GM18508 (cell line): ENCODE measurements around the gene EEF1B2.

ENCODE experiments used
- ATAC-seq: cut with Tn5 transposase; IDR thresholded peaks from one replicate; pipeline ENCODE4 v1.9.1; 2021; ENCODE audit warnings: moderate number of reproducible peaks; ENCODE audit not compliant: insufficient read depth, unreplicated experiment

The EEF1B2 gene

GRCh38 chr2:206211657-206212255 is 52.1 kb downstream of the EEF1B2 start:
- no peak for ATAC-seq
